Right forelimb (tissue), 1 donor: ENCODE measurements around the gene FIGLA.
A peak's percentile ranks its signal among the peaks of the same experiment; 100 is the strongest.
"Not testable (repeated sequence)": the region's sequence is repeated elsewhere in the genome, so short reads cannot be mapped to it uniquely, and the experiment has no call there.

Source experiments
- DNase-seq: peaks from one replicate; pipeline ENCODE4 v3.0.0-alpha.2; 2018

Gene FIGLA

GRCh38 chr2:70807828-70808118 lies 17.3 kb upstream of the FIGLA start:
- DNase-seq: no peak

- no peak for DNase-seq
Observed at GRCh38 chr2:70807102-70807827, 16.8 kb upstream of the FIGLA start.

GRCh38 chr2:70806620-70807019 lies 16.2 kb upstream of the FIGLA start:
- DNase-seq: no peak

- DNase-seq: no peak
Observed at GRCh38 chr2:70806013-70806412, 15.6 kb upstream of the FIGLA start.

GRCh38 chr2:70801607-70802263 lies 11.3 kb upstream of the FIGLA start:
- DNase-seq: no peak

- DNase-seq: no peak
Observed at GRCh38 chr2:70799706-70800105, 9.3 kb upstream of the FIGLA start.

- not testable (repeated sequence) for DNase-seq
Observed at GRCh38 chr2:70797996-70798395, 7.6 kb upstream of the FIGLA start.

- no peak for DNase-seq
Observed at GRCh38 chr2:70797506-70797905, 7.1 kb upstream of the FIGLA start.

GRCh38 chr2:70796262-70796661 lies 5.8 kb upstream of the FIGLA start:
- no peak for DNase-seq

- DNase-seq: no peak
Observed at GRCh38 chr2:70795164-70795995, 4.9 kb upstream of the FIGLA start.

GRCh38 chr2:70793450-70793849 lies 3.0 kb upstream of the FIGLA start:
- DNase-seq: no peak

GRCh38 chr2:70789304-70790135 lies 923 bp downstream of the FIGLA start:
- peak; percentile 80 for DNase-seq

GRCh38 chr2:70785137-70785911 lies 5.1 kb downstream of the FIGLA start:
- DNase-seq: no peak

- no peak for DNase-seq
Observed at GRCh38 chr2:70784320-70784719, 6.1 kb downstream of the FIGLA start.

- DNase-seq: no peak
Observed at GRCh38 chr2:70779911-70780545, 10.4 kb downstream of the FIGLA start.

GRCh38 chr2:70779491-70779890 lies 11.0 kb downstream of the FIGLA start:
- no peak for DNase-seq

- DNase-seq: no peak
Observed at GRCh38 chr2:70778676-70779075, 11.8 kb downstream of the FIGLA start.

GRCh38 chr2:70777450-70777849 lies 13.0 kb downstream of the FIGLA start:
- DNase-seq: no peak

GRCh38 chr2:70776266-70776665 lies 14.2 kb downstream of the FIGLA start:
- DNase-seq: no peak

- DNase-seq: no peak
Observed at GRCh38 chr2:70775141-70775540, 15.3 kb downstream of the FIGLA start.

GRCh38 chr2:70772486-70773155 lies 17.8 kb downstream of the FIGLA start:
- DNase-seq: no peak
